ENCODE results near the gene VIP. TPM values are rescaled to one million over a fixed set of nuclear protein-coding genes. Genes with fewer than 3 reads are reported as not detected.

VIP gene
- total RNA-seq, 1 donor: not detected

GRCh38 chr6:152723398-152723797, 27.2 kb upstream of the VIP start:
- Histone ChIP-seq H2AFZ (ENCODE audit: low read length) (no peak overlapping the region), H3K4me3 (ENCODE audit: insufficient read depth, low read length) (no peak overlapping the region), H4K20me1 (ENCODE audit: insufficient read depth, low read length) (no peaks in the 10 kb centered on the region), H3K9me3 (ENCODE audit: low read depth, low read length) (no peaks in the 10 kb centered on the region), H3K4me2 (ENCODE audit: insufficient read depth, low read length) (no peak overlapping the region), H3K27ac (ENCODE audit: low read depth, low read length) (no peak overlapping the region), H3K79me2 (ENCODE audit: insufficient read depth, low read length) (no peaks in the 10 kb centered on the region), H3K36me3 (ENCODE audit: insufficient read depth, low read length) (no peaks in the 10 kb centered on the region), H3K4me1 (ENCODE audit: insufficient read depth, low read length) (peaks cover 9% of the 10 kb centered on the region), H3K27me3 (ENCODE audit: insufficient read depth, low read length) (no peaks in the 10 kb centered on the region)
- DNase-seq (ENCODE audit: insufficient read length, low spot score, missing footprints): no peak
- no peak for TF ChIP-seq CTCF (IDR thresholded peaks at IDR 0.05; ENCODE audit: extremely low read depth, low read depth, low read length)

- Histone ChIP-seq H3K36me3 (ENCODE audit: insufficient read depth, low read length) (no peaks in the 10 kb centered on the region), H4K20me1 (ENCODE audit: insufficient read depth, low read length) (no peaks in the 10 kb centered on the region), H3K79me2 (ENCODE audit: insufficient read depth, low read length) (no peaks in the 10 kb centered on the region), H2AFZ (ENCODE audit: low read length) (no peak overlapping the region), H3K27ac (ENCODE audit: low read depth, low read length) (no peak overlapping the region), H3K9me3 (ENCODE audit: low read depth, low read length) (no peaks in the 10 kb centered on the region), H3K4me3 (ENCODE audit: insufficient read depth, low read length) (no peak overlapping the region), H3K4me1 (ENCODE audit: insufficient read depth, low read length) (peaks cover 9% of the 10 kb centered on the region), H3K4me2 (ENCODE audit: insufficient read depth, low read length) (no peak overlapping the region), H3K27me3 (ENCODE audit: insufficient read depth, low read length) (no peaks in the 10 kb centered on the region)
- no peak for TF ChIP-seq CTCF (IDR thresholded peaks at IDR 0.05; ENCODE audit: extremely low read depth, low read depth, low read length)
- DNase-seq (ENCODE audit: insufficient read length, low spot score, missing footprints): no peak
Measured at GRCh38 chr6:152726313-152726712, 24.3 kb upstream of the VIP start.

GRCh38 chr6:152727507-152727906, 23.1 kb upstream of the VIP start:
- Histone ChIP-seq H3K9me3 (ENCODE audit: low read depth, low read length) (no peaks in the 10 kb centered on the region), H2AFZ (ENCODE audit: low read length) (no peak overlapping the region), H3K79me2 (ENCODE audit: insufficient read depth, low read length) (no peaks in the 10 kb centered on the region), H3K4me2 (ENCODE audit: insufficient read depth, low read length) (no peak overlapping the region), H3K27ac (ENCODE audit: low read depth, low read length) (no peak overlapping the region), H3K27me3 (ENCODE audit: insufficient read depth, low read length) (no peaks in the 10 kb centered on the region), H3K4me1 (ENCODE audit: insufficient read depth, low read length) (peaks cover 9% of the 10 kb centered on the region), H3K36me3 (ENCODE audit: insufficient read depth, low read length) (no peaks in the 10 kb centered on the region), H4K20me1 (ENCODE audit: insufficient read depth, low read length) (no peaks in the 10 kb centered on the region), H3K4me3 (ENCODE audit: insufficient read depth, low read length) (no peak overlapping the region)
- TF ChIP-seq CTCF (IDR thresholded peaks at IDR 0.05; ENCODE audit: extremely low read depth, low read depth, low read length): no peak
- no peak for DNase-seq (ENCODE audit: insufficient read length, low spot score, missing footprints)

- no peaks in the 10 kb centered on the region for H4K20me1 ChIP-seq (ENCODE audit: insufficient read depth, low read length)
- H3K79me2 ChIP-seq (ENCODE audit: insufficient read depth, low read length): no peaks in the 10 kb centered on the region
- H3K36me3 ChIP-seq (ENCODE audit: insufficient read depth, low read length): no peaks in the 10 kb centered on the region
- H3K4me1 ChIP-seq (ENCODE audit: insufficient read depth, low read length): no peaks in the 10 kb centered on the region
- no peak overlapping the region for H2AFZ ChIP-seq (ENCODE audit: low read length)
- no peak overlapping the region for H3K4me3 ChIP-seq (ENCODE audit: insufficient read depth, low read length)
- H3K27ac ChIP-seq (ENCODE audit: low read depth, low read length): no peak overlapping the region
- no peak for DNase-seq (ENCODE audit: insufficient read length, low spot score, missing footprints)
- no peak overlapping the region for H3K4me2 ChIP-seq (ENCODE audit: insufficient read depth, low read length)
- no peaks in the 10 kb centered on the region for H3K9me3 ChIP-seq (ENCODE audit: low read depth, low read length)
- no peak for TF ChIP-seq CTCF (IDR thresholded peaks at IDR 0.05; ENCODE audit: extremely low read depth, low read depth, low read length)
- no peaks in the 10 kb centered on the region for H3K27me3 ChIP-seq (ENCODE audit: insufficient read depth, low read length)
Measured at GRCh38 chr6:152734630-152735029, 16.0 kb upstream of the VIP start.
